ENCODE measurements around the gene TBX5.

GRCh38 chr12:114400361-114400811 lies 5.6 kb downstream of the TBX5 start:
- TF ChIP-seq CTCF (IDR thresholded peaks at IDR 0.05; ENCODE audit: low read depth, low read length, poor library complexity, severe bottlenecking) (no peak), EZH2phosphoT487 (IDR thresholded peaks at IDR 0.05; ENCODE audit: borderline replicate concordance, low read length) (no peak)

Data from DOHH2 (cell line).